ENCODE data around the gene TMEM263. TPM values are rescaled to one million over a fixed set of nuclear protein-coding genes. Genes with fewer than 3 reads are reported as not detected.

Gene TMEM263
- total RNA-seq, 1 experiment from 2014 or later: 11.8 TPM

DNA sequence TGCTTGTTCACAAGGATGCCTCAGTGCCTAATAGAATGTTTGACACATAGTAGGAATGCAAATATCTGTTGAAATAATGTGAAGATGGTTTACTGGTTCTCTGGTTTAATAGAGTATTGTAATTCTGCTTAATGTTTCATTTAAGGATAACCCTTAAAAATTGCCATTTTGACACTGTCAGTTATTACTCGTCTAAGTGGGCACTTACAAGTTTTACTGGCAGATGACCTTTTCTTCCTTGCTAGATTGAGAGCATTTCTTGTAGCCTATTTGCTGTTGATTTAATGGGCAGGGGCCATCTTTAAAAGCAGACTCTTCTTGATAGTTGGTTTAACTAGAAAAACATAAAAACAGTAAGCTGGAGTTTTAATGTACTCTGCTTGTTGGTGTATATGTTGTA, 1.9 kb downstream of the TMEM263 start:
- Histone ChIP-seq H3K4me1 (ENCODE audit: insufficient read depth, low read length) (no peaks in the 10 kb centered on the region), H3K18ac (ENCODE audit: insufficient read length, low read depth, low read length) (no peak overlapping the region), H2BK120ac (ENCODE audit: low read depth, low read length, poor library complexity, severe bottlenecking) (no peak overlapping the region), H2AK5ac (ENCODE audit: insufficient read length, low read length) (no peak overlapping the region), H3K4ac (ENCODE audit: low read depth, low read length) (no peak overlapping the region), H2BK20ac (ENCODE audit: low read depth, low read length, poor library complexity, severe bottlenecking) (no peak overlapping the region), H3K79me2 (ENCODE audit: insufficient read depth, low read length) (0 out of 2 replicates have a peak, but pooled peaks cover 2% of the 10 kb centered on the region), H4K20me1 (ENCODE audit: control insufficient read depth, insufficient read depth, insufficient read length) (no peaks in the 10 kb centered on the region), H4K5ac (ENCODE audit: insufficient read length, low read depth, low read length) (no peak overlapping the region), H3K4me2 (ENCODE audit: insufficient read depth, insufficient read length, low read length) (no peak overlapping the region), H4K91ac (ENCODE audit: insufficient read length, low read depth, low read length) (no peak overlapping the region), H2BK12ac (ENCODE audit: insufficient read length, low read depth, low read length) (no peak overlapping the region), H3K9ac (ENCODE audit: extremely low read depth, insufficient read length, low read length) (no peak overlapping the region), H3K23me2 (ENCODE audit: insufficient read length, low read depth, low read length, poor library complexity, severe bottlenecking) (peaks cover 10% of the 10 kb centered on the region), H2AFZ (ENCODE audit: low read length) (no peak overlapping the region), H3K27ac (ENCODE audit: insufficient read length, low read depth, low read length) (no peak overlapping the region), H2BK15ac (ENCODE audit: low read depth, low read length) (no peak overlapping the region), H3K79me1 (ENCODE audit: insufficient read depth, low read depth, low read length, poor library complexity, severe bottlenecking) (no peaks in the 10 kb centered on the region), H3K9me3 (ENCODE audit: control insufficient read depth, low read depth, low read length) (no peaks in the 10 kb centered on the region), H3K27me3 (ENCODE audit: insufficient read depth, low read length) (no peaks in the 10 kb centered on the region; the same call in 1 of the 2 replicates), H3K56ac (ENCODE audit: insufficient read length, low read depth, low read length) (no peak overlapping the region), H2BK5ac (ENCODE audit: insufficient read length, low read length) (no peak overlapping the region), H3T11ph (ENCODE audit: low read length) (no peak overlapping the region), H4K8ac (replicated peaks; ENCODE audit: insufficient read length, low read depth, low read length) (no peak overlapping the region), H3K14ac (ENCODE audit: insufficient read depth, low read length) (no peak overlapping the region), H3K23ac (ENCODE audit: insufficient read length, low read depth, low read length) (no peak overlapping the region)
- H3K27me3 Mint-ChIP-seq (ENCODE audit: low read depth): peaks cover 21% of the 10 kb centered on the region
- H3K36me3 Mint-ChIP-seq (ENCODE audit: insufficient read depth in 1 of 3, low read depth in 3 of 3): no peaks in the 10 kb centered on the region; a peak in 1 of 7 replicates
- no peak for DNase-seq
- H3K4me3 Mint-ChIP-seq: peak overlapping the region; percentile 88 to 98
- H3K27ac Mint-ChIP-seq: no peak overlapping the region
- TF ChIP-seq, protein P1, sequence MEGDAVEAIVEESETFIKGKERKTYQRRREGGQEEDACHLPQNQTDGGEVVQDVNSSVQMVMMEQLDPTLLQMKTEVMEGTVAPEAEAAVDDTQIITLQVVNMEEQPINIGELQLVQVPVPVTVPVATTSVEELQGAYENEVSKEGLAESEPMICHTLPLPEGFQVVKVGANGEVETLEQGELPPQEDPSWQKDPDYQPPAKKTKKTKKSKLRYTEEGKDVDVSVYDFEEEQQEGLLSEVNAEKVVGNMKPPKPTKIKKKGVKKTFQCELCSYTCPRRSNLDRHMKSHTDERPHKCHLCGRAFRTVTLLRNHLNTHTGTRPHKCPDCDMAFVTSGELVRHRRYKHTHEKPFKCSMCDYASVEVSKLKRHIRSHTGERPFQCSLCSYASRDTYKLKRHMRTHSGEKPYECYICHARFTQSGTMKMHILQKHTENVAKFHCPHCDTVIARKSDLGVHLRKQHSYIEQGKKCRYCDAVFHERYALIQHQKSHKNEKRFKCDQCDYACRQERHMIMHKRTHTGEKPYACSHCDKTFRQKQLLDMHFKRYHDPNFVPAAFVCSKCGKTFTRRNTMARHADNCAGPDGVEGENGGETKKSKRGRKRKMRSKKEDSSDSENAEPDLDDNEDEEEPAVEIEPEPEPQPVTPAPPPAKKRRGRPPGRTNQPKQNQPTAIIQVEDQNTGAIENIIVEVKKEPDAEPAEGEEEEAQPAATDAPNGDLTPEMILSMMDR (conservative IDR thresholded peaks at IDR 0.05): no peak
- peaks cover 13% of the 10 kb centered on the region in 2 experiments for H3K4me1 Mint-ChIP-seq
- H3K9me3 Mint-ChIP-seq: no peaks in the 10 kb centered on the region; a peak in 1 of 5 replicates
- no CpG with 5 or more reads among the region's 1 CpG for WGBS (ENCODE audit: extremely low coverage, insufficient read length, low lambda C conversion rate)

Data from H9 (cell line).